ENCODE measurements around the gene RHBG.
A peak's percentile ranks its signal among the peaks of the same experiment; 100 is the strongest.
"Not testable (repeated sequence)": the region's sequence is repeated elsewhere in the genome, so short reads cannot be mapped to it uniquely, and the experiment has no call there.

Gene RHBG

GRCh38 chr1:156360534-156360933 is 8.5 kb upstream of the RHBG start:
- DNase-seq: no peak

GRCh38 chr1:156365754-156366153 is 3.3 kb upstream of the RHBG start:
- DNase-seq: no peak

GRCh38 chr1:156366378-156367166 is 2.4 kb upstream of the RHBG start:
- DNase-seq: no peak

GRCh38 chr1:156367383-156368156 is 1.4 kb upstream of the RHBG start:
- DNase-seq: no peak

- DNase-seq: no peak
These were observed 803 bp upstream of the RHBG start for GRCh38 chr1:156368157-156368658.

- not testable (repeated sequence) for DNase-seq
These were observed 775 bp downstream of the RHBG start for GRCh38 chr1:156369685-156370286.

- peak; percentile 83 for DNase-seq
These were observed 2.7 kb downstream of the RHBG start for GRCh38 chr1:156371553-156372264.

GRCh38 chr1:156372265-156372586 is 3.2 kb downstream of the RHBG start:
- DNase-seq: peak; percentile 60

- no peak for DNase-seq
These were observed 3.9 kb downstream of the RHBG start for GRCh38 chr1:156372876-156373275.

GRCh38 chr1:156373546-156373945 is 4.5 kb downstream of the RHBG start:
- DNase-seq: no peak

- DNase-seq: peak; percentile 88
These were observed 7.1 kb downstream of the RHBG start for GRCh38 chr1:156376146-156376545.

- DNase-seq: no peak
These were observed 8.2 kb downstream of the RHBG start for GRCh38 chr1:156376958-156377919.

GRCh38 chr1:156378557-156378956 is 9.5 kb downstream of the RHBG start:
- DNase-seq: no peak

GRCh38 chr1:156379420-156380165 is 10.6 kb downstream of the RHBG start:
- DNase-seq: no peak

GRCh38 chr1:156382561-156382960 is 13.6 kb downstream of the RHBG start:
- DNase-seq: no peak

- DNase-seq: peak; percentile 73
These were observed 14.0 kb downstream of the RHBG start for GRCh38 chr1:156383023-156383422.

GRCh38 chr1:156384007-156384406 is 15.0 kb downstream of the RHBG start:
- peak; percentile 69 for DNase-seq

- DNase-seq: no peak
These were observed 15.6 kb downstream of the RHBG start for GRCh38 chr1:156384658-156385057.

GRCh38 chr1:156385534-156386031 is 16.6 kb downstream of the RHBG start:
- DNase-seq: peak; percentile 80

- DNase-seq: no peak
These were observed 17.3 kb downstream of the RHBG start for GRCh38 chr1:156386134-156386901.

All from suppressor macrophage treated with lipopolysaccharide for 4 hours (primary cell).